T-helper 17 cell (primary cell): ENCODE results near the gene ZBED4. TPM values are rescaled to one million over a fixed set of nuclear protein-coding genes. Genes with fewer than 3 reads are reported as not detected.

ENCODE experiments used
- ATAC-seq: fragments of 150-1000 bp; cut with Tn5 transposase; 2 replicates; pipeline ENCODE4 v1.10.0; 2021; ENCODE audit warnings: mild to moderate bottlenecking, moderate library complexity
- DNase-seq, 3 donors: peaks; one replicate each; pipeline versions ENCODE4 v3.0.0 to v3.0.0-alpha.2; 2020 to 2021
- H3K9me3 ChIP-seq: one replicate; pipeline ENCODE4 v1.7.0; 2013; ENCODE audit warnings: low read length, mild to moderate bottlenecking; ENCODE audit not compliant: control insufficient read depth, poor library complexity, severe bottlenecking
- H3K27ac Mint-ChIP-seq: one replicate; pipeline ENCODE4 v1.8.0; 2022; ENCODE audit warnings: mild to moderate bottlenecking, moderate library complexity, mixed read lengths
- H3K27me3 Mint-ChIP-seq: one replicate; pipeline ENCODE4 v1.8.0; 2022; ENCODE audit warnings: mixed read lengths
- H3K36me3 Mint-ChIP-seq: one replicate; pipeline ENCODE4 v1.8.0; 2022; ENCODE audit warnings: low read depth, mixed read lengths
- H3K4me1 Mint-ChIP-seq: one replicate; pipeline ENCODE4 v1.8.0; 2022; ENCODE audit warnings: mild to moderate bottlenecking, mixed read lengths
- H3K4me3 Mint-ChIP-seq: one replicate; pipeline ENCODE4 v1.8.0; 2022; ENCODE audit warnings: mild to moderate bottlenecking, moderate library complexity, mixed read lengths
- total RNA-seq, 4 donors: library from RNA in 2 of 4; stranded (reverse) in 2 of 4; gene quantifications; one replicate each; pipeline ENCODE4 v1.2.3 and lab custom pipeline; 2022 to 2026

Gene ZBED4
- total RNA-seq (10 to 100 TPM; 15.4 to 20.4 TPM), total RNA-seq (lab: John Stamatoyannopoulos, UW) (44.3 to 47.3 reads per million in 2 donors)

GRCh38 chr22:49852898-49853894, at the start of gene ZBED4:
Gene ZBED4, plus strand, starts transcription at chr22:49853844. Its CDS starts 29,819 bp downstream, at chr22:49883663.
- peak within 1 kb of the TSS; percentile 95 for H3K27ac Mint-ChIP-seq
- DNase-seq (peak; percentile 98 to 99 (median 99)), ATAC-seq (peak; percentile 85)
- H3K4me3 Mint-ChIP-seq = peak within 1 kb of the TSS; percentile 98
- H3K4me1 Mint-ChIP-seq = peaks cover 37% of the 10 kb centered on the region
- H3K9me3 ChIP-seq = no peaks in the 10 kb centered on the region
- H3K36me3 Mint-ChIP-seq = no peaks in the 10 kb centered on the region
- H3K27me3 Mint-ChIP-seq = no peaks in the 10 kb centered on the region

GRCh38 chr22:49807129-49807528, 46.5 kb upstream of the ZBED4 start:
- Mint-ChIP-seq H3K36me3 (no peaks in the 10 kb centered on the region), H3K4me3 (peak overlapping the region; percentile 80)
- no peaks in the 10 kb centered on the region for H3K9me3 ChIP-seq

GRCh38 chr22:49807780-49808708, 45.6 kb upstream of the ZBED4 start:
- H3K27me3 Mint-ChIP-seq = no peaks in the 10 kb centered on the region
- H3K36me3 Mint-ChIP-seq = no peaks in the 10 kb centered on the region

More at GRCh38 chr22:49807129-49807528, 46.5 kb upstream of the ZBED4 start:
- H3K27ac Mint-ChIP-seq = peak overlapping the region; percentile 87
- ATAC-seq (no peak), DNase-seq (no peak)
- no peaks in the 10 kb centered on the region for H3K27me3 Mint-ChIP-seq
- peaks cover 46% of the 10 kb centered on the region for H3K4me1 Mint-ChIP-seq

GRCh38 chr22:49810363-49811019, 43.2 kb upstream of the ZBED4 start:
- Mint-ChIP-seq H3K4me1 (peaks cover 50% of the 10 kb centered on the region), H3K27me3 (no peaks in the 10 kb centered on the region), H3K36me3 (no peaks in the 10 kb centered on the region), H3K4me3 (no peak overlapping the region), H3K27ac (peak overlapping the region; percentile 73)
- ATAC-seq (no peak), DNase-seq (no peak)
- H3K9me3 ChIP-seq = no peaks in the 10 kb centered on the region

More at GRCh38 chr22:49807780-49808708, 45.6 kb upstream of the ZBED4 start:
- peak overlapping the region; percentile 80 for H3K4me3 Mint-ChIP-seq
- peak; percentile 73 for ATAC-seq
- H3K27ac Mint-ChIP-seq = peak overlapping the region; percentile 87
- no peak for DNase-seq
- no peaks in the 10 kb centered on the region for H3K9me3 ChIP-seq
- H3K4me1 Mint-ChIP-seq = peaks cover 47% of the 10 kb centered on the region

GRCh38 chr22:49811020-49811791, 42.4 kb upstream of the ZBED4 start:
- ATAC-seq (no peak), DNase-seq (no peak)
- Mint-ChIP-seq H3K4me1 (peaks cover 51% of the 10 kb centered on the region), H3K27me3 (no peaks in the 10 kb centered on the region), H3K36me3 (no peaks in the 10 kb centered on the region), H3K27ac (no peak overlapping the region), H3K4me3 (no peak overlapping the region)
- no peaks in the 10 kb centered on the region for H3K9me3 ChIP-seq

- peak overlapping the region; percentile 45 for H3K27ac Mint-ChIP-seq
Measured at GRCh38 chr22:49812838-49813237, 40.8 kb upstream of the ZBED4 start.

GRCh38 chr22:49814164-49814686, 39.4 kb upstream of the ZBED4 start:
- no peaks in the 10 kb centered on the region for H3K27me3 Mint-ChIP-seq
- H3K27ac Mint-ChIP-seq = peak overlapping the region; percentile 57
- ATAC-seq (no peak), DNase-seq (no peak)
- H3K36me3 Mint-ChIP-seq = no peaks in the 10 kb centered on the region
- peaks cover 55% of the 10 kb centered on the region for H3K4me1 Mint-ChIP-seq
- no peaks in the 10 kb centered on the region for H3K9me3 ChIP-seq
- H3K4me3 Mint-ChIP-seq = no peak overlapping the region

More at GRCh38 chr22:49812838-49813237, 40.8 kb upstream of the ZBED4 start:
- DNase-seq (no peak), ATAC-seq (no peak)
- Mint-ChIP-seq H3K36me3 (no peaks in the 10 kb centered on the region), H3K4me3 (peak overlapping the region; percentile 25), H3K27me3 (no peaks in the 10 kb centered on the region), H3K4me1 (peaks cover 53% of the 10 kb centered on the region)
- H3K9me3 ChIP-seq = no peaks in the 10 kb centered on the region

GRCh38 chr22:49814856-49815255, 38.8 kb upstream of the ZBED4 start:
- ATAC-seq (no peak), DNase-seq (no peak)
- Mint-ChIP-seq H3K4me1 (peaks cover 51% of the 10 kb centered on the region), H3K4me3 (no peak overlapping the region), H3K27me3 (no peaks in the 10 kb centered on the region), H3K27ac (peak overlapping the region; percentile 57), H3K36me3 (no peaks in the 10 kb centered on the region)
- no peaks in the 10 kb centered on the region for H3K9me3 ChIP-seq

GRCh38 chr22:49815641-49816091, 38.0 kb upstream of the ZBED4 start:
- ATAC-seq = peak; percentile 42
- peak overlapping the region; percentile 21 for H3K4me3 Mint-ChIP-seq
- peaks cover 49% of the 10 kb centered on the region for H3K4me1 Mint-ChIP-seq
- no peaks in the 10 kb centered on the region for H3K9me3 ChIP-seq
- peak overlapping the region; percentile 91 for H3K27ac Mint-ChIP-seq
- H3K27me3 Mint-ChIP-seq = no peaks in the 10 kb centered on the region
- no peaks in the 10 kb centered on the region for H3K36me3 Mint-ChIP-seq
- no peak for DNase-seq

GRCh38 chr22:49817359-49817758, 36.3 kb upstream of the ZBED4 start:
- H3K9me3 ChIP-seq = no peaks in the 10 kb centered on the region
- Mint-ChIP-seq H3K36me3 (no peaks in the 10 kb centered on the region), H3K4me1 (peaks cover 45% of the 10 kb centered on the region), H3K27ac (peak overlapping the region; percentile 91), H3K4me3 (peak overlapping the region; percentile 43), H3K27me3 (no peaks in the 10 kb centered on the region)
- ATAC-seq (peak; percentile 55), DNase-seq (no peak)

GRCh38 chr22:49820984-49821383, 32.7 kb upstream of the ZBED4 start:
- Mint-ChIP-seq H3K4me1 (peaks cover 60% of the 10 kb centered on the region), H3K27me3 (no peaks in the 10 kb centered on the region), H3K27ac (peak overlapping the region; percentile 16)

More at GRCh38 chr22:49820984-49821383, 32.7 kb upstream of the ZBED4 start:
- H3K4me3 Mint-ChIP-seq = no peak overlapping the region
- no peak for DNase-seq
- no peak for ATAC-seq
- no peaks in the 10 kb centered on the region for H3K9me3 ChIP-seq
- peaks cover 7% of the 10 kb centered on the region for H3K36me3 Mint-ChIP-seq
